ENCODE results near the gene IFFO2. TPM values are rescaled to one million over a fixed set of nuclear protein-coding genes. Genes with fewer than 3 reads are reported as not detected.

IFFO2 gene
- total RNA-seq, 2 experiments from 2014 or later, result 19.9 to 22.7 TPM

- ChIA-PET POLR2A (interaction anchor here (1.3 kb wide), 1 partner anchor 9 kb away, joined by 3 read pairs; the partner anchor contains the start of gene IFFO2), CTCF (interaction anchor here (1.1 kb wide), 1 partner anchor 52 kb away, joined by 6 read pairs; no protein-coding TSS in a partner anchor)
- Mint-ChIP-seq H3K27me3 (peaks cover 38% of the 10 kb centered on the region), H3K4me3 (no peak overlapping the region), H3K27ac (no peak overlapping the region), H3K36me3 (ENCODE audit: low read depth) (no peaks in the 10 kb centered on the region), H3K9me3 (no peaks in the 10 kb centered on the region), H3K4me1 (peaks cover 6% of the 10 kb centered on the region)
- no peak for DNase-seq
Observed at GRCh38 chr1:18965206-18966173, 9.0 kb upstream of the IFFO2 start.

- H3K27me3 Mint-ChIP-seq, result peaks cover 46% of the 10 kb centered on the region
- ChIA-PET POLR2A (interaction anchor here (2.8 kb wide), 1 partner anchor 37 kb away, joined by 11 read pairs; no protein-coding TSS in a partner anchor), CTCF (interaction anchor here (1.3 kb wide), 1 partner anchor 9 kb away, joined by 3 read pairs; no protein-coding TSS in a partner anchor)
- no peaks in the 10 kb centered on the region for H3K36me3 Mint-ChIP-seq (ENCODE audit: low read depth)
- DNase-seq, result no peak
- H3K27ac Mint-ChIP-seq, result no peak overlapping the region
- no peaks in the 10 kb centered on the region for H3K9me3 Mint-ChIP-seq
- no peak overlapping the region for H3K4me3 Mint-ChIP-seq
- peaks cover 6% of the 10 kb centered on the region for H3K4me1 Mint-ChIP-seq
Observed at GRCh38 chr1:18963968-18964367, 7.5 kb upstream of the IFFO2 start.

GRCh38 chr1:18962855-18963737 lies 6.6 kb upstream of the IFFO2 start:
- H3K27ac Mint-ChIP-seq, result no peak overlapping the region
- no peaks in the 10 kb centered on the region for H3K9me3 Mint-ChIP-seq
- peaks cover 42% of the 10 kb centered on the region for H3K27me3 Mint-ChIP-seq
- no peaks in the 10 kb centered on the region for H3K36me3 Mint-ChIP-seq (ENCODE audit: low read depth)
- CTCF ChIA-PET, result interaction anchor here (1.3 kb wide), 1 partner anchor 10 kb away, joined by 3 read pairs; no protein-coding TSS in a partner anchor
- no peak for DNase-seq
- H3K4me1 Mint-ChIP-seq, result peaks cover 11% of the 10 kb centered on the region
- no peak overlapping the region for H3K4me3 Mint-ChIP-seq
- POLR2A ChIA-PET, result interaction anchor here (2.8 kb wide), 1 partner anchor 36 kb away, joined by 11 read pairs; no protein-coding TSS in a partner anchor

- Mint-ChIP-seq H3K4me3 (no peak overlapping the region), H3K27ac (no peak overlapping the region), H3K27me3 (peaks cover 46% of the 10 kb centered on the region), H3K9me3 (no peaks in the 10 kb centered on the region), H3K4me1 (peaks cover 20% of the 10 kb centered on the region), H3K36me3 (ENCODE audit: low read depth) (no peaks in the 10 kb centered on the region)
- ChIA-PET POLR2A (interaction anchor here (2.8 kb wide), 1 partner anchor 35 kb away, joined by 11 read pairs; no protein-coding TSS in a partner anchor), CTCF (no interaction called here)
- no peak for DNase-seq
Observed at GRCh38 chr1:18962121-18962721, 5.7 kb upstream of the IFFO2 start.

- ChIA-PET POLR2A (no interaction called here), CTCF (no interaction called here)
- Mint-ChIP-seq H3K4me3 (no peak overlapping the region), H3K27ac (no peak overlapping the region), H3K9me3 (no peaks in the 10 kb centered on the region), H3K4me1 (peaks cover 23% of the 10 kb centered on the region), H3K36me3 (ENCODE audit: low read depth) (no peaks in the 10 kb centered on the region), H3K27me3 (peaks cover 38% of the 10 kb centered on the region)
- DNase-seq, result no peak
Observed at GRCh38 chr1:18960821-18961220, 4.3 kb upstream of the IFFO2 start.

GRCh38 chr1:18960409-18960808 lies 3.9 kb upstream of the IFFO2 start:
- H3K9me3 Mint-ChIP-seq, result no peaks in the 10 kb centered on the region
- CTCF ChIA-PET, result no interaction called here

GRCh38 chr1:18959591-18959990 lies 3.1 kb upstream of the IFFO2 start:
- H3K36me3 Mint-ChIP-seq (ENCODE audit: low read depth), result no peaks in the 10 kb centered on the region
- peaks cover 36% of the 10 kb centered on the region for H3K27me3 Mint-ChIP-seq
- H3K4me1 Mint-ChIP-seq, result peaks cover 26% of the 10 kb centered on the region
- DNase-seq, result no peak
- POLR2A ChIA-PET, result interaction anchor here (1.3 to 12.3 kb wide), 2 partner anchors 34 to 51 kb away, joined by 3 to 414 read pairs; no protein-coding TSS in a partner anchor
- no peaks in the 10 kb centered on the region for H3K9me3 Mint-ChIP-seq
- H3K27ac Mint-ChIP-seq, result no peak overlapping the region
- CTCF ChIA-PET, result interaction anchor here (1.3 kb wide), 1 partner anchor 46 kb away, joined by 3 read pairs; no protein-coding TSS in a partner anchor
- no peak overlapping the region for H3K4me3 Mint-ChIP-seq

More at GRCh38 chr1:18960409-18960808, 3.9 kb upstream of the IFFO2 start:
- H3K27me3 Mint-ChIP-seq, result peaks cover 36% of the 10 kb centered on the region
- POLR2A ChIA-PET, result no interaction called here
- no peak overlapping the region for H3K4me3 Mint-ChIP-seq
- no peak overlapping the region for H3K27ac Mint-ChIP-seq
- DNase-seq, result no peak
- H3K4me1 Mint-ChIP-seq, result peaks cover 20% of the 10 kb centered on the region
- no peaks in the 10 kb centered on the region for H3K36me3 Mint-ChIP-seq (ENCODE audit: low read depth)

GRCh38 chr1:18957532-18958300 lies 1.2 kb upstream of the IFFO2 start:
- no peak for DNase-seq
- ChIA-PET POLR2A (interaction anchor here (1.1 to 12.3 kb wide), 8 partner anchors 10 to 116 kb away, joined by 3 to 414 read pairs (median 6); partner anchors contain the start of gene ALDH4A1), CTCF (interaction anchor here (1.0 to 11.1 kb wide), 3 partner anchors 46 to 117 kb away, joined by 3 to 123 read pairs (median 4); no protein-coding TSS in a partner anchor)
- Mint-ChIP-seq H3K27me3 (peaks cover 25% of the 10 kb centered on the region), H3K9me3 (no peaks in the 10 kb centered on the region), H3K36me3 (ENCODE audit: low read depth) (peaks cover 7% of the 10 kb centered on the region), H3K4me1 (peaks cover 45% of the 10 kb centered on the region), H3K27ac (peak overlapping the region; percentile 17), H3K4me3 (peak overlapping the region; percentile 59)

- Mint-ChIP-seq H3K27ac (peak overlapping the region; percentile 23), H3K9me3 (no peaks in the 10 kb centered on the region), H3K4me3 (peak overlapping the region; percentile 75), H3K36me3 (ENCODE audit: low read depth) (peaks cover 12% of the 10 kb centered on the region), H3K27me3 (peaks cover 24% of the 10 kb centered on the region), H3K4me1 (peaks cover 51% of the 10 kb centered on the region)
- POLR2A ChIA-PET, result interaction anchor here (0.7 to 12.3 kb wide), 11 partner anchors 8 to 167 kb away, joined by 3 to 414 read pairs (median 4); partner anchors contain the start of gene ALDH4A1
- peak; percentile 26 for DNase-seq
- CTCF ChIA-PET, result interaction anchor here (1.2 to 11.1 kb wide), 3 partner anchors 30 to 54 kb away, joined by 4 to 123 read pairs (median 18); no protein-coding TSS in a partner anchor
Observed at GRCh38 chr1:18957136-18957521, 653 bp upstream of the IFFO2 start.

GRCh38 chr1:18955441-18956192 lies 859 bp downstream of the IFFO2 start:
- Mint-ChIP-seq H3K27ac (peak overlapping the region; percentile 56), H3K4me1 (peaks cover 66% of the 10 kb centered on the region), H3K36me3 (ENCODE audit: low read depth) (peaks cover 12% of the 10 kb centered on the region), H3K9me3 (no peaks in the 10 kb centered on the region), H3K4me3 (peak overlapping the region; percentile 83), H3K27me3 (peaks cover 20% of the 10 kb centered on the region)
- POLR2A ChIA-PET, result interaction anchor here (0.8 to 12.3 kb wide), 10 partner anchors 9 to 168 kb away, joined by 3 to 414 read pairs (median 6); partner anchors contain the start of gene ALDH4A1
- CTCF ChIA-PET, result interaction anchor here (0.7 to 11.1 kb wide), 3 partner anchors 28 to 892 kb away, joined by 3 to 123 read pairs (median 18); no protein-coding TSS in a partner anchor
- peak; percentile 61 for DNase-seq

- peaks cover 72% of the 10 kb centered on the region for H3K4me1 Mint-ChIP-seq
- ChIA-PET CTCF (interaction anchor here (3.3 to 11.1 kb wide), 2 partner anchors 28 to 44 kb away, joined by 18 to 123 read pairs; no protein-coding TSS in a partner anchor), POLR2A (interaction anchor here (1.1 to 12.3 kb wide), 7 partner anchors 9 to 119 kb away, joined by 3 to 414 read pairs (median 13); partner anchors contain the start of gene ALDH4A1)
- H3K9me3 Mint-ChIP-seq, result no peaks in the 10 kb centered on the region
- H3K36me3 Mint-ChIP-seq (ENCODE audit: low read depth), result peaks cover 12% of the 10 kb centered on the region
- H3K27ac Mint-ChIP-seq, result peak overlapping the region; percentile 56
- H3K27me3 Mint-ChIP-seq, result peaks cover 16% of the 10 kb centered on the region
- peak overlapping the region; percentile 83 for H3K4me3 Mint-ChIP-seq
- DNase-seq, result no peak
Observed at GRCh38 chr1:18955131-18955440, 1.4 kb downstream of the IFFO2 start.
